HG02943 (cell line): ENCODE data around the gene SORCS2.

Source experiments
- ATAC-seq: cut with Tn5 transposase; IDR thresholded peaks from one replicate; pipeline ENCODE4 v1.9.1; 2021; ENCODE audit warnings: mild to moderate bottlenecking, low read depth, moderate library complexity; ENCODE audit not compliant: unreplicated experiment

SORCS2 gene

GRCh38 chr4:7418131-7418943 is 226.0 kb downstream of the SORCS2 start:
- no peak for ATAC-seq

- no peak for ATAC-seq
These were observed 227.8 kb downstream of the SORCS2 start for GRCh38 chr4:7419961-7420660.

GRCh38 chr4:7420661-7421040 is 228.3 kb downstream of the SORCS2 start:
- ATAC-seq = no peak

GRCh38 chr4:7421356-7422150 is 229.2 kb downstream of the SORCS2 start:
- no peak for ATAC-seq

GRCh38 chr4:7422151-7422897 is 230.0 kb downstream of the SORCS2 start:
- ATAC-seq = no peak

GRCh38 chr4:7422898-7423180 is 230.5 kb downstream of the SORCS2 start:
- no peak for ATAC-seq

GRCh38 chr4:7423391-7423790 is 231.1 kb downstream of the SORCS2 start:
- ATAC-seq = no peak

GRCh38 chr4:7423801-7424552 is 231.6 kb downstream of the SORCS2 start:
- no peak for ATAC-seq

GRCh38 chr4:7424553-7425111 is 232.3 kb downstream of the SORCS2 start:
- ATAC-seq = no peak

- ATAC-seq = no peak
These were observed 232.8 kb downstream of the SORCS2 start for GRCh38 chr4:7425124-7425523.

GRCh38 chr4:7425591-7426468 is 233.5 kb downstream of the SORCS2 start:
- no peak for ATAC-seq

GRCh38 chr4:7426525-7427171 is 234.3 kb downstream of the SORCS2 start:
- no peak for ATAC-seq

GRCh38 chr4:7427361-7427760 is 235.0 kb downstream of the SORCS2 start:
- ATAC-seq = no peak

- no peak for ATAC-seq
These were observed 235.5 kb downstream of the SORCS2 start for GRCh38 chr4:7427831-7428260.

GRCh38 chr4:7428261-7429068 is 236.1 kb downstream of the SORCS2 start:
- no peak for ATAC-seq

- ATAC-seq = no peak
These were observed 236.7 kb downstream of the SORCS2 start for GRCh38 chr4:7429069-7429416.

- ATAC-seq = no peak
These were observed 237.3 kb downstream of the SORCS2 start for GRCh38 chr4:7429601-7430078.
